Occipital lobe (tissue), 2 donors: Measurements from ENCODE around the gene HORMAD2. TPM values are rescaled to one million over a fixed set of nuclear protein-coding genes. Genes with fewer than 3 reads are reported as not detected.

Experiments used
- DNase-seq: peaks from one replicate; lab custom pipeline; 2025; lab: John Stamatoyannopoulos, UW
- total RNA-seq: library from RNA; depleted of rRNA; stranded (reverse); fragments of >200 nt; gene quantifications from one replicate; pipeline ENCODE4 v1.2.3, GENCODE V29; 2014

The HORMAD2 gene
- total RNA-seq, 1 donor from 2014 or later, result 0.78 TPM

DNA sequence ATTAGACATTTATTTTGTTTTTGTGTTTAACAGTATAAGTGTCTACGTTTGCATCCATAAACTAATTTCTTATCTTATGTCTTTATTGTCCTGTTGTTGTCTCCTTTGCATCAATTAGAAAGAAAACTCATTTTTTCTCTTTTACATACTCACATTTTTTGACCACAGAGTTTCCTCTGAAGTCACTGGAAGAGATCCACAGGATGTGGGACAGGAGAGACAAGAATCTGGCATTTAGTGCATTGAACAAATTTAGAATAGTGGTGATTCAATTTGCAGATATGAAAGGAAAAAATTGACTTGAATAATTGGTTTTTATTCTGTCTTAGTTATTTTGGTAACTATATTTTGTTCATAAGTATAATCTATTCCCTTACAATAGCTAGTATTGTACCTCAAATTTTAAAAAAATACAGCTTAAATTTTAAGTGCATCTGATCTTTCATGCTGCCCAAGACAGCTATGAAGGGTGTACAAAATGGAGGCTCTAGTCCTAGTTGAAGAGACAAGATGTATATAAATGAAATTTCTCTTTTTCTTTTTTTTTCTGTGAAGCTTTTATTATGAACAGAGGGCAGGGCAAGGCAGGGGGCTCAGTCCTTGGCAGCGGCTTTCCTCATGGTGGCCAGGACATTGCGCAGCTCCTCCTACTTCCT is 24.4 kb downstream of the HORMAD2 start:
- DNase-seq, result no peak

DNA sequence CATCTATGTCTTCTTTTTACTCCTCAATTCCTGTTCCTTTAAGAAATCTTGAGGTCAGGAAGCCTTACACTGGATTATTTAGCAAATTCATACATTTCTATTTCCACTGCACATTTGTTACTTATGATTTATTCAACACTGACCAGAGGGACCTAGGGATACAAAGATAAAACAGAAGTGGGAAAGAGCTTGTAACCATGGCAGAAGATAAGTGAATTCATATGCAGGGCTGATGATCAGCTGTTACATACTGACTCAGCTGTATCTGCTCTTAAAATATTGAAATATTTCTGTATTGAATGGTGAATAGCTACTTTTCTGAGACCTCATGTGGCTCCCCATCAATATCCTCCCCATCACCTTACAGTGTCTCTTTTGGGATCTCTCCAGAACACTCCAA is 25.2 kb downstream of the HORMAD2 start:
- no peak for DNase-seq

DNA sequence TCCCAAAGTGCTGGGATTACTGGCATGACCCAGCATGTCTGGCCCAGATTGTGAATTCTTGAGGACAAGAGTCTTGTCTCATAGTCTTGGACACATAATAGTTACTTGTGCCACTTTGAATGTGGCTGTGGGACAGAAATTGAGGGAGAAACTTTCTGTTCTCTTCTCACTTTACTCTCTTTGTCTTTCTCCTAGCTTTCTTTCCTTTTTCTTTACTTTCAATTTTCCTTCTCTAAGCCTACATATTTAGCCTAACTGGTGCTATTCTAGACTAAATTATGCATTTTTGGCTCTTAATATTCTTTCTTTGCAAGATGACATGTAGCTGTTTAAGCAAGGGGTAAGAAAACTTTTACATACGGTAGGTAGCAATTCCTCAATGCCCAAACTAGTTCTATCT is 33.2 kb downstream of the HORMAD2 start:
- DNase-seq, result no peak

DNA sequence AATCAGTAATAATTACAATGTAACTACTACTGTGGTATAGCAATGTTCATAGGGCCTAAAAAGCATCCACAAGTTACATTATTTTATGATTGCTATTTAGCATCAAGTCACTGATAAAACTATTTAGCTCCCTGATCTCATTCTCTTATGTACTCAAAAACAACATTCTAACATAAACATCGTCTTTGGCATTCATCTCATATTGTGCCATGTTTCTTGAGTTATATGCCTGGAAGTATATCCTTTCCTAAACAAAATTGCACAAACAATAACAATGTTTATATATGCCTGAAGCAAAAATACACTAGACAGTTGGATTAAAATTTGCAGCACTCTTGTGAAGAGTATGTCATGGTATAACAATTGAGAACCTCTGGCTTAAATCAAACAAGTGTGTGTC is 34.1 kb downstream of the HORMAD2 start:
- no peak for DNase-seq

DNA sequence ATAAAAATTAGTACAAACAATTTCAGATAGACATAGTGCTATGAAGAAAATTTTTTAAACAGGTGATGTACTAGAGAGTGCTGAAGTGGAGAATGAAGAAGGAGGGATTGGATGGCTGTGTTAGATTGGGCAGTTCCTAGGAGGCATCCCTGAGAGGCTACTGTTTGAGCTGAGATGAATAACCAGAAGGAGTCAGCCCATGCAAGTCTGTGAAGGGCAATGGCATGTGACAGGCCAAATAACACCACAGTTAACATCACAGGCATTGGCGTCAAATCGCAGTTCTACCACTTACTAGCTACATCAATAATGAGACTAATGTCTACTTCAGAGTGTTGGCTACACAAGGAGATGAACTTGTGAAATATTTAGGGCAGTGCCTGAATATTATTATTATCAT is 35.4 kb downstream of the HORMAD2 start:
- no peak for DNase-seq

DNA sequence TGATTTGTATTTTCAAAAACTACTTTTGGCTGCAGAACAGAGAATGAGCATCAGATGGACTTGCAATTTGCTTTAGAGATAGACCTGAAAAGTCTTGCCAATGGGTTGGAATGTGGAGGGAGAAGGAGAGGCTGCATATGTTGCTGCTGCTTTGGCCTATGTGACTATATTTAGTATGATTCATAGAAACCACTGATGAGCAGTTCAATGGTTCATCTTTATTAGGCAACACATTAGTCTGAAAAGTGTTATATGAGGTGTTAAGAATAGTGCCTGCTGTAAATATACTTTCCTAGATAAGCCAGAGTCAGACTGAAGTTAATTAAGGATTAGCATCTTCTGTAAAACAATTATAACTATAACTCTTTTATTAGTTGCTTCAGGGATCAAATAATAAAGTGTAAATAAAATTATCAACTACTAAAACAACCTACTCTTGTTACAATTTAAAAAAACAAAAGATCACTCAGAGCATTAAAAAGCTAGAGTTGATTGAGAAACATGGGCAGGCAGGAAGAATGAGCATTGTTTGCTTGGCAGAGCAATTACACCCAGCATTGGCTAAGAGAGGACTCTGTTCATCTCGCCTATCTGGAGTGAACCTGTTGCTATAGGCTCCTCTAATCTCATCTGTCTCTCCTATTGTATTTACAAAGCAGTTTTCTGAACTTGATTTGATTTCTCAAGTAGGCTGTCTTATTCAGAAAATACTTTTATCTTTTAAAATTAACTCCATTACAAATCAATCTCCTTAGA is 36.3 kb downstream of the HORMAD2 start:
- DNase-seq, result no peak

DNA sequence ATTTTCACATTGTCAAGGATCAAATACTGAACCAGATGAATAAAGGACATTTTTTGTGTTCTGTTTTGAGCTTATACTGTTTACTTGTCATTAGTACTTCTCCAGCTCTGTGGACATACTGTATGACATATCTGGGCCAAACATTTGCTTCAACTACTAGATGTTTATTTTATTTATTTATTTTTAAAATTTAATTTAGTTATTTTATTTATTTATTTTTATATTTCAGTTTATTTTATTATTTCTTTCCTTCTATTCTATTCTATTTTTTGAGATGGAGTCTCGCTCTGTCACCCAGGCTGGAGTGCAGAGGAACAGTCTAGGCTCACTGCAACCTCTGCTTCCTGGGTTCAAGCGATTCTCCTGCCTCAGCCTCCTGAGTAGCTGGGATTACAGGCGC is 37.0 kb downstream of the HORMAD2 start:
- DNase-seq, result no peak

DNA sequence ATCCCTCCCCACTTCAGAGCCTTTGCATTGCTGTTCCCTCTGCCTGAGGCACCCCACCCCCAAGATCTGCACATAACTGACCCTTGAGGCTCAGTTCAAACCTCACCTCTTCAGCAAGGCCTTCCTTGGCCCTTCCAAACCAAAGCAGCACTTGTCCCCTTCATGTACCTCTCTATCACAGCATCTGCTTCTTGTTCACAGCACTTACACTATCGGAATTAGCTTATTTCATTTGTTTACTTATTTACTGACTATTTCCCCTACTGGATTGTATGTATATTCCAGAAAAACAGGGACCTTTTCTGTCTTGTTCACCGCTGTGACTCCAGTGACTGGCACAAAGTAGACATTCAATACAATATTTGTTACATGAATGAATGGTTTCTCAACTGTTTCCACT is 38.0 kb downstream of the HORMAD2 start:
- DNase-seq, result no peak

DNA sequence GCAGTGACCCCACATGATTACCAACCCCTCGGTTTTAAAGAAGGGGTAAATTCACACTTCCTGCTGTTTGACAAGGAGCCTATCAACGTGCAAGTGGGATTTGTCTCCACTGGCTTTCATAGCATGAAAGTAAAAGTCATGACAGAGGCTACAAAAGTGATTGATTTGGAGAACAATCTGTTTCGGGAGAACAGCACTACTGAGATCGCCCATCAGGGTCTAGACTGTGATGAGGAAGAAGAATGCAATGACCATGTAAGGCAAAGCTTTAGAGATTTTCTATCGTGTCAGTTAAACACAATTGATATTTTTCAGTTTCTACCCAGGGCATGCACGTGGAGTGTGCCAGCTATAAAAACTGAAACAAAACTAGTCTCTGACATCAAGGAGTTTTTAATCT is 41.7 kb downstream of the HORMAD2 start:
- DNase-seq, result no peak

DNA sequence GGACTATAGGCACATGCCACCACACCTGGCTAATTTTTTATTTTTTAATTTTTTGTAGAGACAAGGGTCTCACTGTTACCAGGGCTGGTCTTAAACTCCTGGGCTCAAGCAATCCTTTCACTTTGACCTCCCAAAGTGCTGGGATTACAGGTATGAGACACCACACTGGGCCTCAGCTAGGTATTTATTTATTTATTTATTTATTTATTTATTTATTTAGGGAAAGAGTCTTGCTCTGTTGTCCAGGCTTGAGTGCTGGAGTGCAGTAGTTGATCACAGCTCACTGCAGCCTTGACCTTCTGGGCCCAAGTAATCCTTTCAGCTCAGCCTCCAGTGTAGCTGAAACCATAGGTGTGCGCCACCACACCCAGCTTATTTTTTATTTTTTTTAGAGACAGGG is 43.2 kb downstream of the HORMAD2 start:
- no peak for DNase-seq

DNA sequence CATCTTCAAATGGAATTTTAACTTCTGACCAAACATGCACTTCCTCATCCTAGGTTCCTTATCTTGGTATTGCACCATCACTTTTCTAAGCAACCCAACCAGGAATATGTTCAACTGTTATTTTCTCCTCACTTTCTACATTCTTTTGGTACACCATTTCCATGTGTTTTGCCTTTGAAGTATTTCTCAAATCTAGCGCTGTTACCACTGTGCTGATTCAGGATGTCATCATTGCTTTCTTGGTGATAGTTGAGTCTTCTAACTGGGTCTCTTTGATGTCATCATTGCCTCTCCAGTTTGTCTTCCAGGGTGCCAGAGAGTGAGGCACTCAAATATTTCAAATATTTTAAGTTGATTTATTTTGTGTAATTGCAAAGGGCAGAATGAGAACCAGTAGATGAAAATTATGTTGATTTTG is 47.5 kb downstream of the HORMAD2 start:
- no peak for DNase-seq

DNA sequence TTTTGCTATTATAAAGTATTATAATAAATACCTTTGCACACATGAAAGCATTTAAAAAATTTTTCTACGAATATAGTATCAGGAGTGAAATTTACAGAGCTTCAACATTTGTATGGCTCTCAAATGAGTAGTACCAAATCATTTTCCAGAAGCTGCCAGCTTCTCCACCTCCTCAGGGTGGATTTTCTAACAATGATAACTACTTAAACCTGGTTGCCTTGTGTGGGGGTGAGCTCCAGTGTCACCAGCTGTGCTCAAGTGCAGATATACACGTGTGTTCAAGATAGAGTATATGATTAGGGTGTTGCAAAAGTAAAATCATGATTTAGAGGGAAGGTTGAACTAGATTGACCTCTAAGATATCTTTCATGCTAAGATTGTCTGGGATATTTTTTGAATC is 48.2 kb downstream of the HORMAD2 start:
- DNase-seq, result no peak

DNA sequence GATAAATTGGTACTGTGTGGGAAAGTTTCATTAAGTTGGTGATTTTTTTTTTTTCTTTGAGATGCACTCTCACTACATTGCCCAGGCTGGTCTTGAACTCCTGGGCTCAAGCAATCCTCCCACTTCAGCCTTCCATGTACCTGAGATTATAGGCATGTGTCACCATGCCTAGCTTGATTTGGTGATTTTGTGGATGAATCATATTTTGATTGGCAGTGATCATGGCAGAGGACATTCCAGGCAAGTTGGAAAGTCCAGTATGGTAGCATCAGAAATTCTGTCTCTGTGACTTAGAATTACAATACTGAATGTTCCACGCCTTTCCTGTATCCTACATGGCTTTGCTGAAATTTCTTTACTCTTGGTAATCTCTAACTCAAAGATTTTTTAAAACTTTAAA is 49.4 kb downstream of the HORMAD2 start:
- DNase-seq, result no peak

DNA sequence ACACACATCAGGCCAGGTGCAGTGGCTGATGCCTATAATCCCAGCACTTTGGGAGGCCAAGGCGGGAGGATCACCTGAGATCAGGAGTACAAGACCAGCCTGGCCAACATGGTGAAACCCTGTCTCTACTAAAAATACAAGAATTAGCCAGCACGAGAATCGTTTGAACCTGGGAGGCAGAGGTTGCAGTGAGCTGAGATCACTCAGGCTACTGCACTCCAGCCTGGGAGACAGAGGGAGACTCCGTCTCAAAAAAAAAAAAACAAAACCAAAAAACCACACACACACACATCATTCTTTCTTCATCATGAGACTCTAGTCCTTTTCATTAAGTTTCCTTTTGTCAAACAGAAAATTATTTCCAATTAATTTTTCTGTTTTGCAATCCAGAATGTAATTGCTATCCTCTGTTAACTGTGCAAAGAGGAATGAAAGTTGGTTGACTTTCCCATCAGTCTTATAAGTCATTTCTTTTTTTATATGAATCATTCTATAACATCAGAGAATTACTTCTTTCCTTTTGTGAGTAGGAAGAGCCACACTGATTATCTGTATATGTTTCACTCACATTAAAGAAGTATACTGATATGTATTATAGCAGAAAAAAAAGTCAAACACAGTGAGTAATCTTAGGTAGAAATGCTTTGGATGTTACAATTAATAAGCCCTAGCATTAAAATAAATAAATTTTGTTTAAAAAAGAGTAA is 52.2 kb downstream of the HORMAD2 start:
- DNase-seq, result no peak

DNA sequence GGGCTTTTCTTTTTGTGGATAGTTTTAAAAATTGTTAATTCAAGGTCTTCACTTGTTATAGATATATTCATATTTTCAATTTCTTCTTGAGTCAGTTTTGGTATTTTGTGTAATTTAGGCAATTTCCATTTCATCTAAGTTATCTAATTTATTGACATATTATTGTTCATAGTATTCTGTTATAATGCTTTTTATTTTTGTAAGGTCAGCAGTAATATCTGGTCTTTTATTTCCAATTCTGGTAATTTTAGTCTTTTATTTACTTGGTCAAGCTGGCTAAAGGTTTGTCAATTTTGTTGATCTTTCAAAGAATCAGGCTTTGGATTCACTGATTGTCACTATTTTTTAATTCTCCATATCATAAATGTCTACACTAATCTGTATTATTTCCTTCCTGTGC is 60.1 kb downstream of the HORMAD2 start:
- no peak for DNase-seq

DNA sequence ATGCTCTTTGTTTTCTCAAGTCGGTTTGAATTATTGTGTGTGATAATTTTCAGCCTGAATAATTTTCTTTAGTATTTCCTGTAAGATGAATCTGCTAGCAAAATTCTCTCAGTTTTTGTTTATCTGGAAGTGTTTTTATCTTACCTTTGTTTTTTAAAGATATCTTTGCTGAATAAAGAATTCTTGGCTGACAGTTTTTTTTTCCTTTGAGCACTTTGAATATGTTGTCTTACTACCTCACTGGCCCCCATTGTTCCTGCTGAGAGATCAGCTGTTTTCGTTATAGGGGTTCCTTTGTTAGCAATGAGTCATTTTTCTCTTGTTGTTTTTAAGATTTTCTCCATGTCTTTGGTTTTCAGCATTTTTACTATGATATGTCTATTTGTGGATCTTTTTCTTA is 63.0 kb downstream of the HORMAD2 start:
- no peak for DNase-seq

DNA sequence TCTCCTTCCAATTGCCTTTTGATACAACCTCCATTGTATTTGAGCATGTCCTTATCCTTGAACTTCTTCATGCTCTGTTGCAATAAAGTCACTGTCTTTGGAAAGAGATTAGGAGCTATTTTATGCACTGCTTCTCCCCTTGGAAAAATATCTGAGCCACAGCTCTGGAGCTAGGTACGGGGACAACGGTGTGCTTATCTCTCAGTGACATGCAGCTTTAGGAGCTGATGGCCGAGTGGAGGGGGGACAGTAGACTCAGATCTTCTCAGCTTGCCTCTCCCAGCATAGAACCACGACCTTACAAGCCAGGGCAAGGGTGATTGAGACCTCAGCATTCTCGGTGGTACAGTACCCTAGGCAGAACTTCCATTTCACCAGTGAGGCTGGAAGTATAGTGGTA is 64.1 kb downstream of the HORMAD2 start:
- DNase-seq, result no peak

DNA sequence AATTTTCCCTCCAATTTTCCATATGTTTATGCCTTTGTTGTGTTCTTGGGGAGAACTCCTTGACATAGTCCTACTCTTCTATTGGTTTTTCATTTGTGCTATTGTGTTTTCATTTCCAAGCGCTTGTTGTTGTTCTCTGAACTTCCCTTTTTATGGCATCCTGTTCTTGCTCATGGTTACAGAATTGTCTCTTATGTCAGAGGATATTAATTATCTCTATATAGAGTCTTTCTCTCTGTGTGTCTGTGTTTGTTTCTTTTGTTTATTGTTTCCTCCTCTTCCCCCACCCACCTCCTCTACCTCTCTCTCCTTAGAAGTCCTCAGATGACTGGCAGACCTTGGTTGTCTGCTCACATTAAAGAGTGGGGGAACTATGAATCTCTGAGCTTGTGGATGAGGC is 69.9 kb downstream of the HORMAD2 start:
- no peak for DNase-seq

DNA sequence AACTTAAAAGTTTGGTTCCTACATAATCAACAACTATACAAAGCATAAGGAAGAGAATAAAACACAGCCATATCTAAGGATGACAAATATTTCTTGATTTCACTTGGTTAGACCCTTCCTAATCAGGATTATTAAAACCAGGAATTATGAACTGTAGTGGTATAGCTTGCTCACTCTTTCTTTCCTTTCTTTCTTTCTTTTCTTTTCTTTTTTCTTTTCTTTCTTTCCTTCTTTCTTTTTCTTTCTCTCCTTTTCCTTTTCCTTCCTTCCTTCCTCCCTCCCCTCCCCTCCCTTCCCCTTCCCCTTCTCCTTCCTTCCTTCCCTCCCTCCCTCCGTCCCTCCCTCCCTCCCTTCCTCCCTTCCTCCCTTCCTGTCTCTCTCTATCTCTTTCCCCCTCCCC is 78.0 kb downstream of the HORMAD2 start:
- DNase-seq, result no peak

DNA sequence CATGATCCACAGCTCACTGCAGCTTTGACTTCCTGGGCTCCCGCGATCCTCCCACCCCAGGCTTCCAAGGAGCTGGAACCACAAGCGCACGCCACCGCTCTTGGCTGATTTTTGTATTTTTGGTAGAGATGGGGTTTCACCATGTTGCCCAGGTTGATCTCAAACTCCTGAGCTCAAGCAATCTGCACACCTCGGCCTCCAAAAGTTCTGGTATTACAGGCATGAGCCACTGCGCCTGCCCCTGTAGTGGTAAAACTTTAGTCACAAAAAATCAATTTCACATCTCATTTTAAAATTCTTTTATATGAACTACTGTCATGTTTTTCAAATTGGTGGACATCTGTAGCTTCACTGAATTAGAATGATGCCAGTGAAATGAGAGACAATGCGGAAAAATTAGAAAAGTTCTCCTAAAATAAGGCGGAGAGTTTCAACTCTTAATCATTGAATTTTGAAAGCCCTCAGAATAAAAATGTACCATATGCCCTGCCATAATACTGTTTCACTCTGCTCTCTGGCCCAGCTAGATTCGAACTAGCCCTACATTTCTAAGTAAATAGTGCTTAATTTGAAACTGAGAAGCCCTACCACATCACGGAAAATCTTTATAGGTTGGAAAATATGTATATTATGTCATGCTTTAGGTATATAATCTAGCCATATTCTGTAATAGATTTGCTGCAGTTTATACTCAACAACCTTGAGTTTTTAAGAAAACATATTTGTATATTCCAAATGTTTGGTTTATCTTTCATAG is 78.7 kb downstream of the HORMAD2 start:
- no peak for DNase-seq

DNA sequence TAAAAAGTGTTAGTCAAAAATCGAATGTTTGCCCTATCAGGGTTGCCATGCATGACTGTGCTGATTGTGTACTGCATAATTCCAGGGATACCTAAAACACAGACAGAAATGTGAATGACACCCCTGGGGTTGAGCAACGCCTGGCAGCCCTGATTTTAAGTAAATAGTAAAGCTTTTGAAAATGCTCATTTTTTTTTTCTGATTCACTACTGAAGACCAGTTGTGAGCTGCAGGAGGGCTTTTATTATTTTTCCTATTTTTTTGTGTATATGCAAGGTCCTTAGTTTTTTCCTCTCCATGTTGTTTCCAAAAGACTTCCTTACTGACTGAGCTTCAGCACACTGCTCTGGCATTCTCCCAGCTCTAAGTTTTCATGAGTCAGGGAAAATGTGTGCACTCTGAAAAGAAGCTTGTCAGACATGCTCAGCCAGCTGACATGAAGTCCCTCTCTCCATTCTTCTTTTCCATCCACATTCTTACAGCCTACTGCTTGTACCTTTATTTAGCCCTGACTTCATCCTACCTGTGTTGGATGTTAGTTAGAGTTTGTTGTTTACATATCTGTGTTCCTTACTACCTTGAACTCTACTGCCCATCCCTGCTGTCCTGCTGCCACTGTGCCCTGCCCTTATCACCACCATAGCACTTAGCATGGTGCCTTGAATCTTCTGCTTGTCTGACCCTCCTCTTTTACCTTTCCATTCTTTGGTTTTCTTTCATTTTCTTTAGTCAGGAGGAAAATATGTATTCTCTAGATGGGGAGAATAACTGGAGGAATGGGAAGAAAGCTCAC is 79.5 kb downstream of the HORMAD2 start:
- DNase-seq, result no peak
